HG03460 (cell line): ENCODE measurements around the gene ASF1B.
A peak's percentile ranks its signal among the peaks of the same experiment; 100 is the strongest.

Experiments used
- ATAC-seq: cut with Tn5 transposase; IDR thresholded peaks from one replicate; pipeline ENCODE4 v1.9.1; 2021; ENCODE audit not compliant: unreplicated experiment

Gene ASF1B

GRCh38 chr19:14111486-14111885 is 24.9 kb downstream of the ASF1B start:
- ATAC-seq, result no peak

DNA sequence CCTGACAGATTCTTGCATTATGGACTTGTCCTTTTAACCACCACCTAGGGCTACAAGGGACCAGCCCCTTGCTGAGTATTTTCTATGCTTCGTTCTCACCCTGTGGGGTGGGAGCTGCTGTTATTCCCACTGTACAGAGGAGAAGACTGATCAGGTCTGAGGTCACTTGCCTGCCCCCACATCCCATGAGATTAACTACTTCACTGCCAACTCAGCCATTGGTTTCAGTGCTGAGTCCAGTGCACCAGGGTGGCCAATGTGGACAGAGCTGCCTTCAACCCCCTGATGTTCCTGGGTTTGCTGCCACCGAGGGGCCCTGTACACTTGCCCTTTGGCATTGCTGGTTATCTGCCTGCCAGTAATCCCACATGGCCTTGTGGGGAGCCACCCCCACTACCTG is 25.7 kb downstream of the ASF1B start:
- no peak for ATAC-seq

DNA sequence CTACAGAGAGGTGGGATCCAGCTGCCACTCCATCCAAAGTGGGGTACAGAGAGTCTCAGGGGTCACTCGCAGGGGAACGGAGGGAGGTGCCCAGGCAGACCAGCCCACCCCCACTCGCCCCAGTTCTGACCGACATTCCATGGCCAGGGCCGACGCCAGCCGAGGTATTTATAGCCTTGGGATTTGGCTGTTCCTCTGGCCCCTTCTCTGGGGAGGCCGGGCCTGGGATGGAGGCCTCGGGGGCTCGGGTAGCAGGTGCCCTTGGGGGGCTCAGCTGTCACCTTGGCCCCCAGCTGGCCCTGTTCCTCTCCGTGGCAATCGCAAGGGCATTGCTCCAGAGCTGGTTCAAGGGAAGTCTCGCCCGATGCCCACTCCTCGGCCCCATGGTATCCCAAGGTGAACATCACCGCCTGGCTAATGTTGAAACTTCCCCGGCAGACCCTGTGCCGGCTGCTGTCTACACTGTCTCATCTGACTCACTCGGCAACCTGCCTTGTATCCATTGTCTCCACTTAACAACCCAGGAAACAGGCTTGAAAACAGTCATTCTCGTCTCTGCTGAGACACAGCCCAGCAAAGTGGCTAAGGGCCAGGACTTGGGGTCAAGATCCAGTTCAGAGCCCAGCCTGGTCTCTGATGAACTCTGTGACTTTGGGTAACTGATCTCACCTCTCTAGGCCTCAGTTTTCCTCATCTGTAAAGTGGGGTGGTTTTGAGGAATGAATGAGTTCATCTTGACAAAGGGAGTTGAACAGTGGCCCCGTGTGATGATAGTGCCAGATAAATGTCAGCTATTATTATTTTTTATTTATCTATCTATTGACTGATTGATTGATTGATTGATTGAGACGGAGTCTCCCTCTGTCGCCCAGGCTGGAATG is 28.6 kb downstream of the ASF1B start:
- ATAC-seq, result no peak

GRCh38 chr19:14106840-14107239 is 29.5 kb downstream of the ASF1B start:
- no peak for ATAC-seq

GRCh38 chr19:14105680-14106079 is 30.7 kb downstream of the ASF1B start:
- no peak for ATAC-seq

- no peak for ATAC-seq
Observed at GRCh38 chr19:14103310-14103709, 33.1 kb downstream of the ASF1B start.

GRCh38 chr19:14102756-14103155 is 33.6 kb downstream of the ASF1B start:
- ATAC-seq, result no peak

GRCh38 chr19:14102102-14102696 is 34.2 kb downstream of the ASF1B start:
- ATAC-seq, result no peak

- ATAC-seq, result no peak
Observed at GRCh38 chr19:14101003-14101545, 35.3 kb downstream of the ASF1B start.

DNA sequence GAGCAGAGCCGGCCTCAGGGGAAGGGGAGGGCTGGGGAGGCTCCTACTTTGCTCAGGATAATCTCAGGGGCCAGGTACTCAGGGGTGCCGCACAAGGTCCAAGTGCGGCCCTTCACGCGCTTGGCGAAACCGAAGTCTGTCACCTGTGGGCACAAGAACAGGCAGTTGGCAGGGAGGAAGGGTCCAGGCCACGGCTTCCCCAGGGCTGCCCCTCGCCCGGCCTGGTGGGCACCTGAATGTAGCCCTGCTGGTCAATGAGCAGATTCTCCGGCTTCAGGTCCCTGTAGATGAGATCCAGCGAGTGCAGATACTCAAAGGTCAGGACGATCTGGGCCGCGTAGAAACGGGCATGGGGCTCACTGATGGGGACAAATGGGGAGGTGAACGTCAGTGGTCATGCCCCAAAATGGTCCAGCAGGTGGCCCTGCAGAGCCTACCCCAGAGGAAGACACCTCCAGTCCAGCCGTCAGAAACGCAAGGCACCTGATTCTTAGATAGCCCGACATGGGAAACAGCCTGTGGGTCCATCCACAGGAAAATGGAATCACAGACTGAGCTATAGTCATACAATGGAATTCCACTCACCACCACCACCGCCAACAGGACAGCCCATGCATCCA is 38.7 kb downstream of the ASF1B start:
- ATAC-seq, result no peak

DNA sequence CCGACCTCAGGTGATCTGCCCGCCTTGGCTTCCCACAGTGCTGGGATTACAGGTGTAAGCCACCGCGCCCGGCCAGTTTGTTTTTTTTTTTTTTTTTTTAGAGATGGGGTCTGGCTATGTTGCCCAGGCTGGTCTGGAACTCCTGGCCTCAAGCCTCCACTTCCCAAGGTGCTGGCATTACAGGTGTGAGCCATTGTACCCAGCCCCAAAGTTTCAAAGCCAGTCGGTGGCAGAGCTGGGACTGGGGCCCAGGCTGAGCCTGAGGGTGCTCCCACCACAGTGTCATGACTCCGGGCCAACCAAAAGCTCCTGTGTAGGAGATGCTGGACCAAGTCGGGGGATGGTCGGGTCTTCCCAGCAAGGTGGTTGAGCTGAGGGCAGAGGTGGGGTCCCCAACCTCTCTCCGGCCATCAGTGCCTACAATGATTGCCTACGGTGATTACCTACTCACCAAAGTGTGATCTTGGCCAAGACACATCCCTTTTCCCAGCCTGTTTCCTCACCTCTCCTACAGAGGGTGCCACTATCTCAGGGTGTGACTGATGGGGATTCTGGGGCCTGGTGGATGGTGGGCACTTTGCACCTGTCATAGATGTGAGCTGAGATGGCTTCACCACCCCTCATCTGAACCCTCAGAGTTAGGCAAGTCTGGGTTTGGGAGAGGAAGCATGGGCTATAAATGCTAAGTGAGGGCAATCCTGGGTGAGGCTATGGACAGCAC is 40.0 kb downstream of the ASF1B start:
- ATAC-seq, result no peak

DNA sequence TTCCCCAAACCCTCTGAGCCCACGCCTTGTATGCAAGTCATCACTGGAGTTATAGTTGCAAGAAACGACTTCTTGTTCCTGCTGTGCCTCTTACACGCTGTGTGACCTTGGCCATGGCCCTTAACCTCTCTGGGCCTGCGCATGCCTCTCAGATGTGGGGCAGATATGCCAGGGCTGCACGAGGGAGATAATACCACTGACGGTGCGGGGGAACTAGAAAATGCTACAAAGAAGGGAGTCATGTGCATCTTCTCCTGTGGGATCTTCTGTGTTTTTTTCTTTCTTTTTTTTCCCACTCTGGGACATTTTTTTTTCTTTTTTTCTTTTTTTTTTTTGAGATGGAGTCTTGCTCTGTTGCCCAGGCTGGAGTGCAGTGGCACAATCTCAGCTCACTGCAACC is 41.5 kb downstream of the ASF1B start:
- no peak for ATAC-seq

DNA sequence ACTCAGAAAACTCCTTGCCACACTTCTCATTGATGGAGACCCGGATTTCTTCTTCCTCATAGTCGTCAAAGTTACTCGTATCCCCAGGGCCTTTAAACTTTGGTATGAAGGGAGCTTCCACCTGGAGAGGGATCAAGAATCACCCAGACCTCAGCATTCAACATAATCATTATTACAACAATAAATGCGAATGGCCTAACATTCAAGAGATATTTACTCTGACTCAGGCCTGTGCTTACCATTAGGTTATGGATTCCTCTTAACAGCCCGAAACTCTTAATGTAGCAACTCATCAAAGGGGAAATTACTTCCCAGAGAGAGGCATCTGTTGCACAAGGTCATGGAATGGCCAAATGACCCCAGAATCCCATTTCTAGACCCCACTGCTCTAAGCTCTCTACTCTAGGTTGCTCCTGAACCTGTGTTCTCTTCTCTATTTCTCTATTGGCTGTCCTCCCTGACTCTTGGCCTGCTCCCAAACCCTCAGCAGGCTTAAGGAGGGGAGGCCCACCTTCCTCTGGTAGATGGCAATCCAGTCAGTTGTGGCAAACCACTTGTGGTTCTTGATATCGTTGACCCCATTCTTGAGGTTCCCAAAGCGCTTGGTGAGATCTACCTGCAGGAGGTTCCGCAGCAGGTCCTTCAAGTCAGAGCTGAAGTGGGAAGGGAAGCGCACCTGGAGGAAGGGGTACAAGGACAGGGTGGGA is 43.1 kb downstream of the ASF1B start:
- ATAC-seq, result no peak

- ATAC-seq, result peak; percentile 12
Observed at GRCh38 chr19:14091813-14092462, 44.5 kb downstream of the ASF1B start.

DNA sequence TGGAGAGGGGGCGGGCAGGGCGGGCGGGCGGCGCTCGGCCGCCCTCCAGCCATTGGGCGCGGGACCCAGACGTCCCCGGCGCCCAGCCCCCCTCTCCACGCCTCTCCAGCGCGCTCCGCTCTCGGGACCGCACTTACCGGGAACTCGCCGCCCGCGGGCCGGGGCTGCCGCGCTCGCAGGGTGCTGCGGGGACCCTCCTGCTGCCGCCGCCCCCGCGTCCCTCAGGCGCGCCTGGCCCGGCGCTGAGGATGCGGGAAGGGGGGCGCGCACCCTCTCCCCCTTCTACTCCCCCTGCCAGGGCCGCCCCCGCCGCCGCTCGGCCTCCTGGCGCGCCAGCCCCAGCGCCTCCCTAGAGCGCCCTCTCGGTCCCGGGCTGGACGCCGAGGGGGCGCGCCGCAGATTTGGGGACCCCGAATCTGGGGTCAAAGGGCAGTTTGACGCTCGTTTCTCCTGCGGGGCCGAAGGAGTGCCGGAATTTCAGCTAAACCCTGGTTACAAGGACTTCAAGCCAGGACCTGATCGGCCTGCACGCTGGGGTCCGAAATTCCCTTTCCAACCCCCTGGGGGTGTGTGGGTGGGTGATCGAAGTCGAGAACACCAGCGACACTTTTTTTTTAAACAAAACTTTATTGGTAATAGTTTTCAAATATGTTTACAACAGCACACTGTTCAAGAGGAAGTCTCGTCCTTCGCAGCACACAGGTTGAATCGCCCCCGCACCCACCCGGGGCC is 45.1 kb downstream of the ASF1B start:
- ATAC-seq, result peak; percentile 42

GRCh38 chr19:14090509-14091080 is 45.8 kb downstream of the ASF1B start, which contains the start of gene SAMD1:
TSS of gene SAMD1 (minus strand) at chr19:14090751.
- ATAC-seq, result peak; percentile 37

- ATAC-seq, result peak; percentile 11
Observed at GRCh38 chr19:14089662-14090508, 46.5 kb downstream of the ASF1B start.

- ATAC-seq, result no peak
Observed at GRCh38 chr19:14089412-14089661, 47.1 kb downstream of the ASF1B start.
